CD14-positive monocyte (primary cell): ENCODE results near the gene HSF2BP. TPM values are rescaled to one million over a fixed set of nuclear protein-coding genes. Genes with fewer than 3 reads are reported as not detected.
"Not testable (repeated sequence)": the region's sequence is repeated elsewhere in the genome, so short reads cannot be mapped to it uniquely, and the experiment has no call there.

ENCODE experiments used
- DNase-seq, 3 donors: peaks; one replicate each; pipeline ENCODE4 v3.0.0-alpha.2; 2011 to 2022
- H2AFZ ChIP-seq: 2 replicates; pipeline ENCODE4 v1.6.0; 2012; ENCODE audit warnings: mild to moderate bottlenecking, low read depth, low read length, inconsistent platforms; ENCODE audit not compliant: insufficient read depth, poor library complexity, severe bottlenecking
- H3K27ac ChIP-seq, 2 donors: 1 replicate in 1 of 2; 2 replicates in 1 of 2; pipeline ENCODE4 v1.5.1; 2012 to 2013; ENCODE audit warnings: low read length in 2 of 2, control low read depth in 1 of 2, inconsistent platforms in 1 of 2, low read depth in 1 of 2, mild to moderate bottlenecking in 1 of 2
- H3K27me3 ChIP-seq, 2 donors: one replicate each; pipeline versions ENCODE4 v1.6.0 to v1.6.1; 2011 to 2013; ENCODE audit warnings: low read length in 2 of 2; ENCODE audit not compliant: control insufficient read depth in 2 of 2, insufficient read depth in 2 of 2
- H3K36me3 ChIP-seq, 2 donors: replicated peaks in 1 of 2; 1 replicate in 1 of 2; 2 replicates in 1 of 2; pipeline versions ENCODE4 v1.5.1 to v1.6.1; 2012 to 2013; ENCODE audit warnings: low read length in 2 of 2, control low read depth in 1 of 2, inconsistent platforms in 1 of 2, mild to moderate bottlenecking in 1 of 2; ENCODE audit not compliant: insufficient read depth in 2 of 2, control insufficient read depth in 1 of 2
- H3K4me1 ChIP-seq, 2 donors: 1 replicate in 1 of 2; 2 replicates in 1 of 2; pipeline versions ENCODE4 v1.5.1 to v1.6.1; 2012 to 2013; ENCODE audit warnings: low read length in 2 of 2, control low read depth in 1 of 2, inconsistent platforms in 1 of 2, mild to moderate bottlenecking in 1 of 2, moderate library complexity in 1 of 2; ENCODE audit not compliant: insufficient read depth in 2 of 2, control insufficient read depth in 1 of 2
- H3K4me2 ChIP-seq: replicated peaks from 2 replicates; pipeline ENCODE3; 2012; ENCODE audit warnings: low read length, moderate library complexity, mild to moderate bottlenecking; ENCODE audit not compliant: poor library complexity, severe bottlenecking; ENCODE audit errors: extremely low read depth
- H3K4me3 ChIP-seq, 3 experiments: fragments of 200-600 bp in 1 of 3; sonication (generic) in 1 of 3; replicated peaks in 1 of 3; 1 replicate in 2 of 3; 2 replicates in 1 of 3; pipeline ENCODE4 v1.5.1; 2011 to 2013; ENCODE audit warnings: low read length in 3 of 3, mild to moderate bottlenecking in 3 of 3, control low read depth in 2 of 3, low read depth in 2 of 3, inconsistent platforms in 1 of 3, moderate library complexity in 1 of 3
- H3K79me2 ChIP-seq: 2 replicates; pipeline ENCODE4 v1.6.0; 2012; ENCODE audit warnings: mild to moderate bottlenecking, control low read depth, inconsistent platforms, low read length, moderate library complexity; ENCODE audit not compliant: insufficient read depth
- H3K9ac ChIP-seq: 2 replicates; pipeline ENCODE4 v1.6.0; 2017; ENCODE audit warnings: low read length, mild to moderate bottlenecking; ENCODE audit not compliant: insufficient read depth, poor library complexity, severe bottlenecking
- H3K9me3 ChIP-seq, 2 donors: replicated peaks in 1 of 2; 1 replicate in 1 of 2; 2 replicates in 1 of 2; pipeline versions ENCODE4 v1.5.1 to v1.6.1; 2012 to 2013; ENCODE audit warnings: low read length in 2 of 2, control low read depth in 1 of 2; ENCODE audit not compliant: control insufficient read depth in 1 of 2, insufficient read depth in 1 of 2
- H4K20me1 ChIP-seq: 2 replicates; pipeline ENCODE4 v1.6.0; 2012; ENCODE audit warnings: mild to moderate bottlenecking, low read length, control low read depth, moderate library complexity; ENCODE audit not compliant: insufficient read depth
- H3K27ac Mint-ChIP-seq, 7 donors: one replicate each; pipeline ENCODE4 v1.8.0; 2020; ENCODE audit warnings: mild to moderate bottlenecking in 7 of 7, mixed read lengths in 7 of 7, moderate library complexity in 6 of 7, inconsistent platforms in 2 of 7
- H3K27me3 Mint-ChIP-seq, 3 donors: one replicate each; pipeline ENCODE4 v1.8.0; 2021 to 2022; ENCODE audit warnings: low read depth in 3 of 3, mild to moderate bottlenecking in 3 of 3, mixed read lengths in 3 of 3, moderate library complexity in 3 of 3, inconsistent platforms in 1 of 3
- H3K36me3 Mint-ChIP-seq, 2 donors: one replicate each; pipeline ENCODE4 v1.8.0; 2020; ENCODE audit warnings: mixed read lengths in 2 of 2, inconsistent platforms in 1 of 2, mild to moderate bottlenecking in 1 of 2
- H3K4me1 Mint-ChIP-seq: one replicate; pipeline ENCODE4 v1.8.0; 2020; ENCODE audit warnings: mild to moderate bottlenecking, mixed read lengths
- H3K4me3 Mint-ChIP-seq, 2 donors: one replicate each; pipeline ENCODE4 v1.8.0; 2020; ENCODE audit warnings: mild to moderate bottlenecking in 2 of 2, mixed read lengths in 2 of 2, moderate library complexity in 1 of 2
- H3K9me3 Mint-ChIP-seq, 7 donors: one replicate each; pipeline ENCODE4 v1.8.0; 2020 to 2022; ENCODE audit warnings: mixed read lengths in 7 of 7, mild to moderate bottlenecking in 6 of 7, moderate library complexity in 6 of 7, inconsistent platforms in 2 of 7
- WGBS: methylation state at CpG from one replicate; pipeline ENCODE4 v1.1.5; 2013; ENCODE audit warnings: missing lambda C conversion rate; ENCODE audit not compliant: insufficient coverage; 5-methylcytosine and 5-hydroxymethylcytosine counted together
- intact Hi-C, 2 donors: fragments of 100-400 bp; cut with micrococcal nuclease; formaldehyde crosslinking; loops; one replicate each; pipeline versions ENCODE4 v1.15.0 to v1.15.1; 2023
- polyA plus RNA-seq, 3 donors: library from polyadenylated mRNA; depleted of rRNA in 1 of 3; unstranded in 2 of 3; stranded (reverse) in 1 of 3; fragments of 300-500 nt in 2 of 3; fragments of >200 nt in 1 of 3; fragmentation: Illumina TruSeq in 2 of 3; gene quantifications; 1 replicate in 2 of 3; 2 replicates in 1 of 3; pipeline ENCODE4 v1.2.3, GENCODE V29; 2012 to 2021

The HSF2BP gene
- polyA plus RNA-seq, 3 donors = 0.20 TPM; not detected in 2

DNA sequence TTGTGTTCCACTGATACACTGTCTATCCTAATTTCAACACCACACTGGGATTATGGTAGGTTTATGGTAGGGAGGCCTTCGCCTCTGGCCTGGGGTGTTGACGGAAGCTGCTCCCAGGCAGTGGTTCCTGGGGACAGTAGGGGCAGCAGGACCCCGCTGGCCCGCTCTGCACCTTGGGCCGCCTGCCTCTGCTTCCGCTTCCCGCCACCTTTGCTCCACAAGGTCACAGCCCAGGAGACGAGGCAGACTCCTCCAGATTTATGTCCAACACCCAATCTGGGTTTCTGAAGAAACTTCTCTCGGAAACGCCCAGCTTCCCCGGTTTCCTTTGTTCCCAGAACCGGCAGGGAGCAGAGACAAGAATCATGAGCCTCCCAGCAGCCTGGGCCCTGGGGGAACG lies 155.4 kb downstream of the HSF2BP start:
- H4K20me1 ChIP-seq, H3K9me3 Mint-ChIP-seq, H3K27ac Mint-ChIP-seq, H3K9me3 ChIP-seq, H3K27ac ChIP-seq, H3K36me3 ChIP-seq, H3K36me3 Mint-ChIP-seq, H3K27me3 ChIP-seq, H3K9ac ChIP-seq, H3K4me2 ChIP-seq, H2AFZ ChIP-seq, H3K4me1 ChIP-seq, H3K4me3 ChIP-seq, H3K79me2 ChIP-seq, H3K27me3 Mint-ChIP-seq, DNase-seq, intact Hi-C loops, H3K4me3 Mint-ChIP-seq, H3K4me1 Mint-ChIP-seq: not testable (repeated sequence)
- WGBS = no CpG with 5 or more reads among the region's 13 CpGs

DNA sequence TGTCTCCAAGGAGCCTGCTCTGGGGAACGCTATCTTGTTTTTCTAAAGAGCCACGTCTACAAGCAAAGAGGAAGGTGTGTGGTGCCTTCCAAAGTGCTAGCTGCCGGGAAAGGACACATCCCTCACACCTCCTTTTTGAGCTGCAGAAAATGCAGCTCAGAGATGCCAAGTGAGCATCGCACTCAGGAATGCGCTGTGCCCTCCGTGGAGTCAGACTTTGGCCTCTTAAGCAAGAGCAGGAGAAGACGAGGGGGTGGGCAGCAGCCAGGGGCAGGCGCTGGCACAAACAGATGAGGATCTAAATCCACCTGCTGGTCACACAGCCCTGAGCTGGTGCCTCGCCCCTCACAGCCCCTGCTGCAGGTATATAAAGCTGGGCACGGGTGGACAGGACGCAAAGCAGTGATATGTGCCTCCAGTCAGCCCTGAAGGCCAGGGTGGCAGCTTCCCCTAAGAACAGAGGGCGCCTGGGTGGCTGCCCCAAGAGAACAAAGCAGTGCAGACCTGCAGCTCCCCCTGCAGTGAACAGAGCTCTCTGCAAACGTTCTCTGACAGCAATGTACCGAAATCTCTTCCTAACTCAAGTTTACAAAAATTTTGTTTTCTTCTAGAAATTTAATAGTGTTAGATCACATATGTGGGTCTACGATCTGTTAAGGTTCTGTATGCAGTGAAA lies 156.1 kb downstream of the HSF2BP start:
- H3K9me3 ChIP-seq, H3K27ac ChIP-seq, intact Hi-C loops, H2AFZ ChIP-seq, H3K4me3 Mint-ChIP-seq, H3K4me1 Mint-ChIP-seq, H4K20me1 ChIP-seq, H3K79me2 ChIP-seq, H3K4me3 ChIP-seq, H3K9me3 Mint-ChIP-seq, H3K9ac ChIP-seq, H3K36me3 Mint-ChIP-seq, H3K27me3 Mint-ChIP-seq, H3K4me1 ChIP-seq, H3K4me2 ChIP-seq, H3K27ac Mint-ChIP-seq, H3K36me3 ChIP-seq, H3K27me3 ChIP-seq, DNase-seq: not testable (repeated sequence)
- WGBS = no CpG with 5 or more reads among the region's 15 CpGs

DNA sequence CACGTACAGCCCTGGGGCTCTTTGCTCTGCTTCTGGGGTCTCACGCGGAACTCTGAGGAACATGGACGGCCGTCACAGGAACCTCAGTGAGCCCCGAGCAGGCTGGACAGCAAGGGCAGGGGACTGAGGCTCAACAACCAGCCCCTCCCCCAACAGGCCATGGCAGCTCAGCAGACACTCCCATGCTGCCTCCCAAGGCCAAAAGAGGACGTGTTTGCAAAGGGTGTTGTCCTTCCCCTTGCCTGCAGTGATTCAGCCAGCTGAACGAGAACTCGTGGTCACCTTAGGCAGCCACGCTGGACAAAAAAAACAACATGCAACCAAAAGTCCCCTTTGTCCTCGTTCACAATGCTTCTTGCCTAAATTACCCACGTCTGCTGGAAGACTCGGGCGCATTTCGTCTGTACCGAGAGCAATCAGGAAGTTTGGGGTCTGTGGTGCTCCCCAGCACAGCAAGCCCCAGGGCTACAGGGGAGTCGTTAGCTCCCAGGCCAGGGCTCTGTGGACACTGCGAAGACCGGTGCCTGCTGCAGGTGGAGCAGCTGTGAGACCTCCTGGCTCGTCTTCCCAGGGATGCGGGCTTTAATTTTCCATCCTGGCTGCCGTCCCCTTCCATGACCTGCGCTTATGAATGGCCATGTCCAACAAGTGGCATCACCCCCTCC lies 156.7 kb downstream of the HSF2BP start:
- H3K27ac Mint-ChIP-seq, H2AFZ ChIP-seq, H3K4me1 Mint-ChIP-seq, H3K36me3 Mint-ChIP-seq, H3K4me3 ChIP-seq, H3K9me3 Mint-ChIP-seq, H3K9me3 ChIP-seq, H3K79me2 ChIP-seq, H3K27me3 ChIP-seq, intact Hi-C loops, H4K20me1 ChIP-seq, H3K4me2 ChIP-seq, DNase-seq, H3K4me3 Mint-ChIP-seq, H3K4me1 ChIP-seq, H3K27me3 Mint-ChIP-seq, H3K27ac ChIP-seq, H3K9ac ChIP-seq, H3K36me3 ChIP-seq: not testable (repeated sequence)
- no CpG with 5 or more reads among the region's 23 CpGs for WGBS

DNA sequence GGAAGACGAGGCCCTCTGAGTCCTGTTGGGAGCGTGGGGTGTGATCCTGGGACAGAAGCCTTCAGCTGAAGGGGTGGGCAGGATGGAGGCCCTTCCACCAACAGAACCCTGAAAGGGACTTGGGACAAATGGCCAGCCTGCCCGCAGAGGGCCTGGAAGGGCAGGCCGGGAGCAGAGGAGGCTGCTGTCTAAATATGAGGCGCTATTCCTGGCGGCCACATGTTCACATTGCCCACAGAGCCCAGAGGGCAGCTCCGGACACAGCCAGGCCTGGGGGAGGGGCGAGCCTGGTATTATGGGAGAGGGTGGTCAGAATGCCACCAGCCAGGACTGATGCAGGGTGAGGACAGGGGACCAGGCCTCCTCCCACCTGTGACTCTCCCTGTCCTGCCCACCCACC lies 160.4 kb downstream of the HSF2BP start:
- H3K79me2 ChIP-seq, H3K4me3 Mint-ChIP-seq, DNase-seq, H3K27me3 Mint-ChIP-seq, H3K9ac ChIP-seq, H3K4me1 ChIP-seq, H3K4me3 ChIP-seq, H4K20me1 ChIP-seq, H3K4me2 ChIP-seq, H3K4me1 Mint-ChIP-seq, H3K9me3 ChIP-seq, H3K27me3 ChIP-seq, H3K9me3 Mint-ChIP-seq, H2AFZ ChIP-seq, intact Hi-C loops, H3K36me3 Mint-ChIP-seq, H3K27ac Mint-ChIP-seq, H3K36me3 ChIP-seq, H3K27ac ChIP-seq: not testable (repeated sequence)
- no CpG with 5 or more reads among the region's 8 CpGs for WGBS
